GM21360 (cell line): Measurements from ENCODE around the gene POU2F3.

Source experiments
- ATAC-seq: cut with Tn5 transposase; IDR thresholded peaks from one replicate; pipeline ENCODE4 v1.9.1; 2021; ENCODE audit warnings: mild to moderate bottlenecking, moderate library complexity; ENCODE audit not compliant: unreplicated experiment

The POU2F3 gene

GRCh38 chr11:120210626-120211521 lies 29.1 kb upstream of the POU2F3 start, which contains the start of gene OAF:
TSS of gene OAF (plus strand) at chr11:120211032. CDS start at chr11:120211280, 248 bp downstream.
- peak; percentile 81 for ATAC-seq

GRCh38 chr11:120211522-120212258 lies 28.2 kb upstream of the POU2F3 start:
- ATAC-seq: no peak

- ATAC-seq: no peak
Observed at GRCh38 chr11:120212259-120212878, 27.6 kb upstream of the POU2F3 start.

GRCh38 chr11:120212926-120213325 lies 27.0 kb upstream of the POU2F3 start:
- no peak for ATAC-seq

GRCh38 chr11:120214581-120214980 lies 25.4 kb upstream of the POU2F3 start:
- no peak for ATAC-seq

- no peak for ATAC-seq
Observed at GRCh38 chr11:120215634-120216033, 24.3 kb upstream of the POU2F3 start.

- ATAC-seq: no peak
Observed at GRCh38 chr11:120216426-120217102, 23.4 kb upstream of the POU2F3 start.

GRCh38 chr11:120217526-120217925 lies 22.4 kb upstream of the POU2F3 start:
- no peak for ATAC-seq

GRCh38 chr11:120217941-120218694 lies 21.8 kb upstream of the POU2F3 start:
- ATAC-seq: no peak

GRCh38 chr11:120218695-120219033 lies 21.3 kb upstream of the POU2F3 start:
- no peak for ATAC-seq

GRCh38 chr11:120219232-120219937 lies 20.6 kb upstream of the POU2F3 start:
- no peak for ATAC-seq

- no peak for ATAC-seq
Observed at GRCh38 chr11:120219938-120220746, 19.8 kb upstream of the POU2F3 start.

- no peak for ATAC-seq
Observed at GRCh38 chr11:120220747-120221037, 19.2 kb upstream of the POU2F3 start.

- no peak for ATAC-seq
Observed at GRCh38 chr11:120221115-120221752, 18.7 kb upstream of the POU2F3 start.

- no peak for ATAC-seq
Observed at GRCh38 chr11:120222916-120223315, 17.0 kb upstream of the POU2F3 start.

- no peak for ATAC-seq
Observed at GRCh38 chr11:120223793-120224192, 16.1 kb upstream of the POU2F3 start.

- no peak for ATAC-seq
Observed at GRCh38 chr11:120224361-120224760, 15.6 kb upstream of the POU2F3 start.
